Breast epithelium (tissue), 3 donors: Measurements from ENCODE around the gene ASAP3.

ENCODE experiments used
- POLR2A ChIP-seq: fragments of 450-650 bp; IDR thresholded peaks from one replicate; pipeline ENCODE4 v1.6.1; 2016; ENCODE audit warnings: antibody characterized with exemption, mild to moderate bottlenecking, moderate library complexity
- TF ChIP-seq, protein P1 (sequence below), 3 donors: fragments of 450-650 bp; IDR thresholded peaks; one replicate each; pipeline ENCODE4 v1.5.1; 2016 to 2017; ENCODE audit warnings: antibody characterized with exemption in 3 of 3, mild to moderate bottlenecking in 3 of 3, moderate library complexity in 3 of 3

DNA sequence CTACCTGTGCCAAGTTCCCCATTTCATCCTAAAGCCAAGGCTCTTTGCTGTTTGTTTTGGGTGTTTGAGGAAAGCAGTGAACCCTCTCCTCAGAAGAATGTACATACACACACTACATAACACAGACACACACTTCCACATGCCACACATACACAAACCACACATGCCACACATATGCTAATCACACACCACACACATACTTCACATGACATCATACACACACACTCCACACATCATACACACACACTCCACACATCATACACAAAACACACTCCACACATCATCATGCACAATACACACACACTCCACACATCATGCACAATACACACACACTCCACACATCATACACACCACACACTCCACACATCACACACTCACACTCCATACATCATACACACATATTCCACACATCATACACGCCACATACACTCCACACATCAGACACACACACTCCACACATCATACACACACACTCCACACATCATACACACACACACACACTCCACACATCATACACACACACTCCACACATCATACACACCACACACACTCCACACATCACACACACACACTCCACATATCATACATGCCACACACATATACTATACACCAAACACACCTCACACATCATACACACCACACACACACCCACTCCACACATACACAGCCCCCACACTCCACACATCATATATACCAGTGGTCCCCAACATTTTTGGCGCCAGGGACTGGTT is 91.7 kb downstream of the ASAP3 start:
- TF ChIP-seq, protein P1, sequence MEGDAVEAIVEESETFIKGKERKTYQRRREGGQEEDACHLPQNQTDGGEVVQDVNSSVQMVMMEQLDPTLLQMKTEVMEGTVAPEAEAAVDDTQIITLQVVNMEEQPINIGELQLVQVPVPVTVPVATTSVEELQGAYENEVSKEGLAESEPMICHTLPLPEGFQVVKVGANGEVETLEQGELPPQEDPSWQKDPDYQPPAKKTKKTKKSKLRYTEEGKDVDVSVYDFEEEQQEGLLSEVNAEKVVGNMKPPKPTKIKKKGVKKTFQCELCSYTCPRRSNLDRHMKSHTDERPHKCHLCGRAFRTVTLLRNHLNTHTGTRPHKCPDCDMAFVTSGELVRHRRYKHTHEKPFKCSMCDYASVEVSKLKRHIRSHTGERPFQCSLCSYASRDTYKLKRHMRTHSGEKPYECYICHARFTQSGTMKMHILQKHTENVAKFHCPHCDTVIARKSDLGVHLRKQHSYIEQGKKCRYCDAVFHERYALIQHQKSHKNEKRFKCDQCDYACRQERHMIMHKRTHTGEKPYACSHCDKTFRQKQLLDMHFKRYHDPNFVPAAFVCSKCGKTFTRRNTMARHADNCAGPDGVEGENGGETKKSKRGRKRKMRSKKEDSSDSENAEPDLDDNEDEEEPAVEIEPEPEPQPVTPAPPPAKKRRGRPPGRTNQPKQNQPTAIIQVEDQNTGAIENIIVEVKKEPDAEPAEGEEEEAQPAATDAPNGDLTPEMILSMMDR (IDR thresholded peaks at IDR 0.05), result no peak
- no peak for TF ChIP-seq POLR2A
